Gastrocnemius medialis (tissue), 4 donors: ENCODE measurements around the gene CIAO3.

ENCODE experiments used
- CTCF ChIP-seq, 5 experiments: fragments of 450-650 bp in 3 of 5; fragments of 200-600 bp in 2 of 5; sonication (generic) in 2 of 5; IDR thresholded peaks in 4 of 5; conservative IDR thresholded peaks in 1 of 5; 1 replicate in 4 of 5; 2 replicates in 1 of 5; pipeline ENCODE4 v1.5.1; 2016 to 2019; ENCODE audit warnings: antibody characterized with exemption in 5 of 5, mild to moderate bottlenecking in 3 of 5, moderate library complexity in 3 of 5
- POLR2A ChIP-seq, 2 donors: fragments of 450-650 bp; IDR thresholded peaks; one replicate each; pipeline ENCODE4 v1.6.1; 2017; ENCODE audit warnings: antibody characterized with exemption in 2 of 2, mild to moderate bottlenecking in 2 of 2, moderate library complexity in 2 of 2

DNA sequence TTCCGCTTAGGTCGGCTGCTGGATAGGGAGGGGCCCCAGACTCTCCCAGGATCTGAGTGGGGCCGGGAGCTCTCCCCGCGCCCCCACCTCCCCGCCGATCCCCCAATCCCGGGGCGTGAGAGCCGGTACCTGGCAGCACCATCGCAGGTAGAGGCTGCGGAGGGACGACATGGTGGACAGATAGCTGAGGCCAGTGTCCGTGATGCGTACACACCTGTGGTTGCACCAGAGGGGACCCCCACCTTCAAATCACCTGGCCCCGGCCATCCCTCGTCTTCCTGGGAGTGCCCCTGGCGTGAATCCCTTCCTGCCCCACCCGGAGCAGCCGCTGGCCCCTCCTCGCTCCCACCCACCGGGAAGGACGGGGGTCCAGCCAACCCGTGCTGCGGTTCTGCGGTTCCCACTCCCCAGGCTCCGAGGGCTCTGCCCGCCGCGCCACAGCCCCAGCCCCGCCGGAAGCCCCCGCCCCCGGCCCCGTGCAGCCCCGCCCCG, 45.9 kb downstream of the CIAO3 start:
- TF ChIP-seq POLR2A (IDR thresholded peaks at IDR 0.05) = no peak
- TF ChIP-seq CTCF (IDR thresholded peaks at IDR 0.05 in 4 of 5, conservative IDR thresholded peaks at IDR 0.05 in 1 of 5) = no peak
